Measurements from ENCODE around the gene PEX14.

PEX14 gene

GRCh38 chr1:10647414-10648170 lies 172.8 kb downstream of the PEX14 start:
- H3K9ac ChIP-seq (ENCODE audit: low read length): no peak overlapping the region

GRCh38 chr1:10648689-10649516 lies 174.2 kb downstream of the PEX14 start:
- Histone ChIP-seq H3K9me3 (ENCODE audit: insufficient read depth, low read length) (no peaks in the 10 kb centered on the region), H3K4me2 (ENCODE audit: low read length) (no peak overlapping the region), H3K36me3 (replicated peaks; ENCODE audit: low read depth, low read length) (no peaks in the 10 kb centered on the region), H3K79me2 (ENCODE audit: low read length) (no peaks in the 10 kb centered on the region), H3K27ac (ENCODE audit: low read length) (no peak overlapping the region), H4K20me1 (ENCODE audit: insufficient read depth, low read length) (no peaks in the 10 kb centered on the region), H3K27me3 (ENCODE audit: low read depth, low read length) (no peaks in the 10 kb centered on the region), H2AFZ (ENCODE audit: low read depth, low read length) (no peak overlapping the region), H3K4me1 (ENCODE audit: low read length) (no peaks in the 10 kb centered on the region), H3K9ac (ENCODE audit: low read length) (no peak overlapping the region), H3K4me3 (ENCODE audit: low read length) (no peak overlapping the region)
- TF ChIP-seq EZH2phosphoT487 (IDR thresholded peaks at IDR 0.05; ENCODE audit: low read depth) (no peak), CTCF (IDR thresholded peaks at IDR 0.05; ENCODE audit: low read depth, low read length) (no peak)

More at GRCh38 chr1:10647414-10648170, 172.8 kb downstream of the PEX14 start:
- no peaks in the 10 kb centered on the region for H3K79me2 ChIP-seq (ENCODE audit: low read length)
- H3K27me3 ChIP-seq (ENCODE audit: low read depth, low read length): no peaks in the 10 kb centered on the region
- no peaks in the 10 kb centered on the region for H3K36me3 ChIP-seq (replicated peaks; ENCODE audit: low read depth, low read length)
- no peak overlapping the region for H2AFZ ChIP-seq (ENCODE audit: low read depth, low read length)
- no peaks in the 10 kb centered on the region for H3K4me1 ChIP-seq (ENCODE audit: low read length)
- no peak overlapping the region for H3K4me2 ChIP-seq (ENCODE audit: low read length)
- TF ChIP-seq CTCF (IDR thresholded peaks at IDR 0.05; ENCODE audit: low read depth, low read length): no peak
- TF ChIP-seq EZH2phosphoT487 (IDR thresholded peaks at IDR 0.05; ENCODE audit: low read depth): no peak
- H3K27ac ChIP-seq (ENCODE audit: low read length): no peak overlapping the region
- H3K9me3 ChIP-seq (ENCODE audit: insufficient read depth, low read length): no peaks in the 10 kb centered on the region
- H4K20me1 ChIP-seq (ENCODE audit: insufficient read depth, low read length): no peaks in the 10 kb centered on the region
- H3K4me3 ChIP-seq (ENCODE audit: low read length): no peak overlapping the region

GRCh38 chr1:10649517-10650201 lies 174.9 kb downstream of the PEX14 start:
- Histone ChIP-seq H3K36me3 (replicated peaks; ENCODE audit: low read depth, low read length) (no peaks in the 10 kb centered on the region), H2AFZ (ENCODE audit: low read depth, low read length) (no peak overlapping the region), H3K27me3 (ENCODE audit: low read depth, low read length) (no peaks in the 10 kb centered on the region), H3K79me2 (ENCODE audit: low read length) (no peaks in the 10 kb centered on the region), H3K27ac (ENCODE audit: low read length) (no peak overlapping the region), H3K4me2 (ENCODE audit: low read length) (no peak overlapping the region), H3K9ac (ENCODE audit: low read length) (no peak overlapping the region), H3K4me1 (ENCODE audit: low read length) (no peaks in the 10 kb centered on the region), H3K4me3 (ENCODE audit: low read length) (no peak overlapping the region), H3K9me3 (ENCODE audit: insufficient read depth, low read length) (no peaks in the 10 kb centered on the region), H4K20me1 (ENCODE audit: insufficient read depth, low read length) (no peaks in the 10 kb centered on the region)
- TF ChIP-seq EZH2phosphoT487 (IDR thresholded peaks at IDR 0.05; ENCODE audit: low read depth) (no peak), CTCF (IDR thresholded peaks at IDR 0.05; ENCODE audit: low read depth, low read length) (no peak)

All from OCI-LY3 (cell line).